GM21717 (cell line): Measurements from ENCODE around the gene ELOA2.
"Not testable (repeated sequence)": the region's sequence is repeated elsewhere in the genome, so short reads cannot be mapped to it uniquely, and the experiment has no call there.

Source experiments
- ATAC-seq: cut with Tn5 transposase; IDR thresholded peaks from one replicate; pipeline ENCODE4 v1.9.1; 2021; ENCODE audit warnings: mild to moderate bottlenecking, moderate library complexity; ENCODE audit not compliant: unreplicated experiment

Gene ELOA2

DNA sequence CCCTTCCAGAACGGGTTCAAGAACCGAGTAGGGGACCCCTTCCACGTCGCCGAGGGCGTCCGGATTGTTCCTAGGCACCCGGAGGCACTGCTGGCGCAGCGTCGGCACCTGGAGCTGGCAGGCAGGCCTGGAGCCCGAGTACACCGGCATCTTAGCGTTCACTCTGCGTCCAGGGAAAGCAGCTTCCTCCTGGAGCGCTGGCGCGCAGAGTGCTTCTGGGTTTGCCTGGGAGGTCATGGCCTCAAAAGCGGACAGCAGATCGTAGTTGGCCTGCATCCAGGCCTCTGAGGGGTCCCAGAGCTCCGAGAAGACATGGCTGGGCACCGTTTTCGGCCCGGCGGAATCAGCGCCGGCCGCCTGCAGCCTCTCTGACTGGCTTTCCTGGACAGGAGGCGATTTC lies 12.6 kb downstream of the ELOA2 start:
- not testable (repeated sequence) for ATAC-seq

DNA sequence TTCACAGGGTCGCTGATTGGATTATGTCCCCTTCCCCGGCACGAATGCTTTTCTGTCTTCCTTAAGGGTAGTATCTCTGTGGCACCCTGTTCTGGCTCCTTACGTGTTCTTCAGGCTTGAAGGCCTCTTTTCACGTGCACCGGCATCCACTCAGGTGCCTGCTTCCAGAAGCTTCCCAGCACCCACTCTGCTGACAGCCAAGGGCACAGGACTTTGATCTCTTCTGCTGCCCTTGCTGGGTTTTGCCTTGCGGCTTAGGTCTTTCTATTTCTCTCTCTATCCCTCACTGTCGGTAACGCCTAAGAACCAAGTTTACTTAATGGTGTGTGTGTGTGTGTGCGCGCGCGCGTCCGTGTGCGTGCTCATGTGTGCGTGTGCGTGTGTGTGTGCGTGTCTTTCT lies 14.7 kb downstream of the ELOA2 start:
- ATAC-seq: not testable (repeated sequence)

GRCh38 chr18:47019870-47020269 lies 15.6 kb downstream of the ELOA2 start:
- not testable (repeated sequence) for ATAC-seq
